KBM-7 (cell line): ENCODE measurements around the gene VASN.
"Not testable (repeated sequence)": the region's sequence is repeated elsewhere in the genome, so short reads cannot be mapped to it uniquely, and the experiment has no call there.

Experiments
- DNase-seq: peaks from one replicate; pipeline ENCODE4 v3.0.0-alpha.2; 2015
- in situ Hi-C: fragments of 300-500 bp; cut with MboI; formaldehyde crosslinking; loops from 2 replicates; pipeline ENCODE4 v1.14.3; 2020; ENCODE audit warnings: low sequenced_read_pairs, low pct_unique_long_range_greater_than_20kb, mixed read lengths

Gene VASN

DNA sequence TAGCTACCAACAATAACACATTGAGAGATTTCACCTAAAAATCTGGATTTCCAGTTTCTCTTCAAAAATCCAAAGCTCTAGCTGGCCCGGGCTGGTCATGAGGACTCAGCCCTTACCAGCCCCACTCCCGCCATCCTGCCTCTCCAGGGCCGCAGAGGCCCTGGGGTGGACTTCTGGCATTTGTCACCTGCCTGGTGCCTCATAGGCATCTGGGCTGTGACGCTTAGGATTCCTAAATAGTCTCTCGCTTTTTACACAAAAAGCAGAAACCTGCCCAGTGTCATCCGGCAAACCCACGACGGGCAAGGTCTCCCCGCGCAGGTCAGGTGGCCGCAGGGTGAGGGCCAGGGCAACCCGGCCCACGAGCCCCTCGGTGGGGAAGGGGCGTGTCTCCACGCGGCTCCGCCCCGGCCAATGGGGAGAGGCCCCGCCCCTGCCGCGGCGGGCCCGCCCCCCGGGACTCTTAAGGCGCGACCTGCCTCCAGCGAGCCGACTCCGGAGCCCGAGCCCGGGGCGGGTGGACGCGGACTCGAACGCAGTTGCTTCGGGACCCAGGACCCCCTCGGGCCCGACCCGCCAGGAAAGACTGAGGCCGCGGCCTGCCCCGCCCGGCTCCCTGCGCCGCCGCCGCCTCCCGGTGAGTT lies at the start of gene VASN:
Gene VASN, plus strand, starts transcription at position 492 of the 644 bp plus-strand sequence. CDS start 9,030 bp downstream, outside the sequence.
- in situ Hi-C loops = no loop called here

DNA sequence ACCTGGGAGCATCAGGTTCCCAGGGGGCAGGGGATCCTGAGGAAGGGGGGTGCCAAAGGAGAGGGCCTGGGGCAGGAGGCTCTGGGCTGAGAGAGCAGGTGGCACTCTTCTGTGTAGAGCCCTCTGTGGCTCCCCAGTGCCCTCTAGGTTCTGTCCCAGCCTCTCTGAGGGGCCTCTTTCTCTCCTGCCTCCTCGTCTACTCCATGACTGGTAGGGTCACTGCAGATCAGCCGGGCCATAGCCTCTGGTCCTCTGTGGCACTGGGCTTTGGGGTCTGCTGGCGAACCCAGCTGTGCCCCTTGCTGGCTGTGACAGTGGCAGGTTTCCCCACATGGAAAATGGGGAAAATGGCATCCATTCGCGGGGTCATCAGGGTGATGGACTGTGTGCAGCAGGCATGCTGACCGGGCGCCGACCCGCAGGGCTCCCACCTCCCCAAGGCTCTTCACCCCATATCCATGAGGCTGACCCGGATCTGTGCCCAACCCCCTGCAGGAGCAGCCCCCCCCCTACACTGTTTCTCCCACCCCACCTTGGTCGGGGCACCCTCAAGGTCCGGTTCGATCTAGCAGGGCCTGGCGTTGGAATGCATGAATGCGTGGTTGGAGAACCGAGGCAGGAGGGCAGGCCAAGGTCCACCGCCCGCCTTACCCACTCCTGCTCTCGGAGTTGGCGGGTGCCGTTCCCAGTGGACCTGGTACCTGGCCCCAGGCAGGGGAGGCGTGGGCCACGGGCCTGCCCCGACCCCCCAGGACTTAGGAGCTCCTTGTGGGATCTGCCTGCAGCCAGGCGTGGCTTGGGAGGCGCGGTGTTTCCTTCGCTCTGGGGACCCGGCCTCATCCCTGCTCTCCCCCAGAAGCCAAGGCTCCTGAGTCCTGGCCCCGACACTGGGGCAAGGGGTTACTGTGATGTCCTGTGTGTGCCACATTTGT lies 49.3 kb upstream of the VASN start:
- in situ Hi-C loops = no loop called here
- no peak for DNase-seq

More for the DNA sequence above, at the start of gene VASN:
- no peak for DNase-seq

DNA sequence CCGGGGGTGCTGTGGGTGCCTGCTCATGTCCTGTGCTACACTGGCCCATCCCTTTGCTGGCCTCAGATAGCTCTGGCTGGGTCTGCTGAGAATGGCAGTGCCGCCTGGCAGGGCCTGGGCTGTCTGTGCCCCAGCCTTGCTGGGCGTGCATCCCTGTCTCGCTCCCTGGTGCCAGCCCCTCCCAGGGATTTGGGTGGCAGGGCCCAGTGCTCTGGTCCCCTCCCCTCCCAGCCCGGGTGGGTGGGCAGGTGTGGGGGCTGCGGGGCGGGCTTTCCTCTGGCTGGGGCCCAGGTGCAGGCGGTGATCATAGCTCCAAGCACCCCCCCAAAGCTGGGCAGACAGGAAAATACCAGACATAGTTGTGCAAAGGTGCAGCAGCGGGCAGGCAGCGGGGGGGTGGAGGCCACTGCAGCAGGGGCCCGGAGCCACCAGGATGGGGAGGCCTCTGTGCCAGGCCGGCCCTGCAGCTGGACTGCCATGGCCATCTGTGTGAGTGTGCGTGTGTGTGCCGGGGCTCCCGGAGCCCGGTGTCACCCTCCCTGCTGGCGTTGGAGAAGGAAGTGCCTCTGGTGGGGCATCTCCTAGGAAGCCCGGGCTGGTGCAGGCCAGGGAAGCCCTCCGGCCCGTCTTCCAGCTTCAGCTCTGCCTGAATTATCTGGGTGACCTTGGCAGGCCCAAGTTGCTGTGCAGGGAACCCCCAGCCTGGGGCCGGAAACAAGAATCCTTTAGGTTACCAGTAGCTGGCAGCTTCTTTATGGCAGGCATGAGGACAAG lies 48.4 kb upstream of the VASN start:
- no peak for DNase-seq
- in situ Hi-C loops = no loop called here

DNA sequence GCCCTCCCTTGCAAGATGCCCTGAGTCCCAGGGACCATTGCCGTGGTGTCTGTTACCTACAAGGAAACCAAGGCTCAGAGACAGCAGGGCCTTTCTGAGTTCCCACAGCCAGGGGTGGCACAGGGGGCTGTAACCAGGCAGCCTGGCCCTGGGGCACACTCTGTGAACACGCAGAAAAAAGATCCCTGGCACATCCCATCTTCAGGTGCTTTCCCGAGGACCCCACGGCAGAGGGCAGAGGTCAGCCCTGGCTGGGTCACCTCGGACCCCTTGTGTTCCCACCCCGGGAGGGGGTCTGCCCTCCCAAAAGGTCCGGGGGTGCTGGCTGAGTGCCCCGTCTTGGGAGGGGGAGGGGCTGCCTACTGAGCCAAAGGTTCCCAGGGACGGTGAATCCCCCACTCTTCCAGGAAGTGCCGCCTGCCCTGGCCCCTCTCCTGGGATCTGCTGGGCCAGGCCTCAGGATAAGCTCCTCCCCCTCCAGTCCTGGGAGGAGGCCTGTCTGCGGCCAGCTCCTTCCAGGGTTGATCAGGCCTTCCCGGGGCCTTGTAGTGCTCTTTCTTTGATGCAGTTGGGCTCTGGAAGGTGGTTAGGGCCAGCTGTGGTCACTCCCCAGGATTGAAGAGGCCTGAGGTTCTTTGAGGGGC lies 47.7 kb upstream of the VASN start:
- DNase-seq = no peak
- in situ Hi-C loops = no loop called here

DNA sequence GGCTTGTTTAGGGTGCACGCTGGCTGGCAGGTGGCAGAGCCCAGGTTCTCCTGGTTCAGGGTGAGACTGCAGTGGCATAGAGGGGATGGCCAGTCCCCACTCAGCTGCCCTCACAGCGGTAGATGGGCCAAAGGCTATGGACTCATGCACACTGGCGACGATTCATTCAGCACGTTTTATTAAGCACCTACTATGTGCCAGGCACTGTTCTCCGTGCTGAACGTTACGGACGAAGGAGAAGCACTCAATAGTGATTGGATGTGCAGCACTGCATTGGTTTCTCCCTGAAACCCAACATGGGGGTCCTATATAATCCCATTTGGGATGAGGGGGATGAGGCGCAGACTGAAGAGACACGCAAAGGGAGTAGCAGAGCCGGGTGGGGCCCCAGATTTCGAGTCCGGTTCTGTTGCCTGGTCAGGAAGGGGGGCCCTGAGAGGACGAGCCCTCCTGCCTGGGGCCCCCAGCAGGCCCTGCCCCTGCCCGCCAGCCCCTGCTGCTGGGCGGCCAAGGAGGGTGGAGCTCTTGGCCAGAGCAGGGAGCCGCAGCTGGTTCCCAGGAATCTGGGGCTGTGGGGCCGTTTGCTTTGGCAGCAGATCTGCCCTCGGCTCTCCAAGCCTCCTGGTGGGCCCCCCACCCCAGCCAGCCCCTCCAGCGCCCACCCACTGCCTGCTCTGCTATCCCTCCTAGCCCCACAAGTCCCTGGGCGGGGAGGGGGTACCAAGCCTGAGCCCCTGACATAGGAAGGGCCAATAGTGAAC lies 47.0 kb upstream of the VASN start:
- DNase-seq = no peak
- in situ Hi-C loops = no loop called here

DNA sequence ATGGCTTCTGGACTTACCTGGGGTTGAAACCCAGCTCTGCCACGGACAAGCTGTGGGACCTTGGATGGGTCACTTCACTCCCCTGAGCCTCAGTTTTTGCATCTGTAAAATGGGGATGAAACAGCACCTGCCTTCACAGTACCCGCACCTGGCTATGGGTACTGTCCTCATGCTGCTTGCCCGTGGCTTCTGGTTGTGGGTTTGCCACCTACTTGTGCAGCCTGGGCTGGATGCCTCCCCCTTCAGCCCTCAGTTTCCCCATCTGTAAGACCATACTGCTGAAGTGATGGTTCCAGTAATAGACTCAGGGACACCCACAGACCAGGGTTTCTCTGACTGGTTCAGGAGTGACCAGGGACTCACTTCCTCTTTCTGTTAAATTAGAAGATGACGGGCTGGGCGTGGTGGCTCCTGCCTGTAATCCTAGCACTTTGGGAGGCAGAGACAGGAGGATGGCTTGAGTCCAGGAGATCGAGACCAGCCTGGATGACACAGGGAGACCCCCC lies 46.3 kb upstream of the VASN start:
- in situ Hi-C loops = no loop called here
- DNase-seq = peak; percentile 56

DNA sequence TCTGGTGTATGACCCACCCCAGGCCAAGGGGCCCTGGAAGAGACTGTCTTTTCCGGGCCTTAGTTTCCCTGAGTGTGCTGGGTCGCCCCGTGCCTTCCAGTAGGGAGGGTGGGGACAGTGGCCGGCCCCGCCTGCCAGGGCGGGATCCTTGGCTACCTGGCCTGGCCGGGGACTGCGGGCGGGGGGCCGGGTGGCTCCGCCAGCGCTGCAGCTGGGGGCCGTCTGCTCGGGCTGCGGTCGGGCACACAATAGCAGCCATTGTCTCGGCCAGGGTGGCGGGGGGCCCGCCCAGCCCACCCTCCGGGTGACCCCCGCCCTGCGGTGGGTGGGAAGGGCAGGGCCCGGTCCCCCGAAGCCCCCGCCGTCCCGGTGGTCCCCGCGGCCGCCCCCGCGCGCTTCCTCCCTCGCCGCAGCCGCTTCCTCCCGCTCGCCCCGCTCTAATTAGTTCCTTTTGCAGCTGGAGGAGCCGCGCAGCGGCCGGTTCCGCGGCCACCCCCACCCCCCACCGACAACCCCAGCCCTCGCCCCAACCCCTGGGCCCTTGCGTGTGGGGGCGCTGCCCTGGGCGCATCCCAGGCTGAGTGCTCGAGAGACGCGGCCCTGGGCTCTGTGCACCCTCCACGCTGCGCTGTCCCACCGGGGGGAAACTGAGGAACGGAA lies 44.1 kb upstream of the VASN start:
- DNase-seq = no peak
- in situ Hi-C loops = no loop called here

DNA sequence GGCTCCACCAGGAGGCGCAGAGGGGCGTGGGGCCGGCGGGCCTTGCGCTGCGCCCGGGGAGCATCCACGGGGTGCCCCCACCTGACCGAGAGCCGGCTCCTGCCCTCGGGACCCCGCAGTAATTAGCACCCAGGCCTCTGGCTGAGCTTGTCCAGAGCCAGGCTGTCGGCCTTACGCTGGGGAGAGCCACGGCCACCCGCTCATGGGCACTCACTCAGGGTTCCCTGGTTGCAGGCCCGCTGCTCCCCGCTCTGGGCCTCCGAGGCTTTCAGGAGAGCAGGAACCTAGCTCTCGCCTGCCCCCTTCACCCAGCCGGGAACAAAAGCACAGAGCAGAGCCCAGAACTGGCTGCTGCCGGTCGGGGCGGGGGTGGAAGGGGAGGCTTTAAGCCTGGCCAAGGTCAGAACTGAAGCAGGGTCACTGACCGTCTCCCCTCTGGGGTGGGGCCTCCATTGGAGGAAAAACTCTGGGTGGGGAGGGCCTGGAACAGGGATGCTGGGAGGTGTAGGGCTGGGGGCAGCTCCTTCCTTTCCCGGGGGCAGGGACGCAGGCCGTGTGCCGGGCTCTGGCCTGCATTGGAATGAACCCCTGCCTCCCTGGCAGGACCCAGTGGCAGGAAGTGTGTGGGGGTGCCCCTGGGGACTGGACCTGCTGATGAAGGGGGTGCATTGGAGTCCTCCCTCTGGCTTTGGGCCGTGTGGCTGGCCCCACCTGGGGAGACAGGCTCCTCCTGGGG lies 43.4 kb upstream of the VASN start:
- in situ Hi-C loops = no loop called here
- peak; percentile 74 for DNase-seq

DNA sequence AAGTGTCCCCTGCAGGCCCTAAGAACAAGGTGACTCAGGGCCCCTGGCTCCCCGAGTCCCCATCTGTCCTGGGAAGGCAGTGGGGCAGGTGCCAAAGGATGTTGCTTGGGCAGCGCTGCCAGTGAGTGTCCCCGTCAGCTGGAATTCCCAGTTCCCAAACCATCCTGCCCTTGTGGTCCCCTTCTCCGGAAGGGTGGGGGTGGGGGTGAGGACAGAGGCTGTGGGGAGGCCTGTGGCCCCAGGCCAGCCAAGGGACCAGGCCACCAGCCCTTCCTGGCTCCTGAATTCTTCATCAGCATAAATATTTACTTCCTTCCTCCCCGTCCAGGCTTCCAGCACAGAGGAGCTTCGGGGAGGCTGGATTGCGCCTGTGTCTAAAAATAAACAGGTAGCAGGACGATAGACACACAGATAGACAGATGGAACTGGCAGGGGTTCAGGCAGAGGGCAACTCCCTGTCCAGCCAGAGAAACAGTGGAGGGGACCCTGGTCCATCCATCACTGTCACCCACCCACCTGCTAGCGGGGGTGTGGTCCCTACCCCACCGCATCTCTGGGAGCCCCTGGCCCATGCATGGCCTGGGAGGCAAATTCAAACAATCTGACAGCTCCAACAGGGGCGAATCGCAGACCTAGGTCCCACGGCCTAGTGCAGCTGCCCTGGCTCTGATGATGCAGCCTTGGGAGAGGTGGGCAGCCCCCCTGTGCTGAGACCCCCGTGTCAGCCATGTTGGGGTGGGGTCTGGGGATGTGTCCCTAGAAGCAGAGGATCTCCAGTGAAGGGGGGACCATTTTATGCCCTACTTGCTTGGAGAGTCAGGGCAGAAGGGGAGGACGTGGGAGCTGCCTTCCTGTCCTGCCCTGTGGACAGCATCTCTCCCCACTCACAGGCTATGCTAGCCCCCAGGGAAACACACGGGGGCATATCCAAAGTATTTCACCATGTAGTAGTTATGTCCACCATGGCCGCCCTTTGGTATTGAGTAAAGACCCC lies 42.6 kb upstream of the VASN start:
- no peak for DNase-seq
- in situ Hi-C loops = no loop called here

DNA sequence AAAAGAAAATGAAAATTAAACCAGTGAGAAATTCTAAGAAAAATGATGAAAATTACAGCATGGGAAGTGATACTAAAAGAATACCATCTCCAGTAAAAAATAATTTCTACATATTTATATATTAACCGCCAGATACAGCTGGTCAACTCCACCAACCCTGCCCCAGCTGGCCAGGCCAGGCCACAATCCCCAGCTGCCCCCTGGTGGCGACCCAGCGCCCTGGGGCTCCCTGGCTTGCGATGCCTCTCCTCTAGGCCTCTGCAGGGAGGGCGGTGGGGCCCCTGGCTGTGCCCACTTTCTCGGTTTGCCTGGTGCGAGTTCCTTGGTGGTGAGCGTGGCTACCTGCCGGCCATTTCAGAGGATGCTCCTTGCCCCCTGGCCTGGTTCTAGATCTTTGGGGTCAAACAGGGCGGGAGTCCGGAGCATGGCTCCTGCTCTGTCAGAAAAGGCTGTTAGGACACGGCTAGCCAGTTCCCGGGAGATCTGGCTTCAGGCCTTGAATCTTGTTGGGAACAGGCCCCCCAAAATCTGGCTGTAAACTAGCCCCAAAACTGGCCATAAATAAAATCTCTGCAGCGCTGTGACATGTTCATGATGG lies 41.3 kb upstream of the VASN start:
- peak; percentile 62 for DNase-seq
- in situ Hi-C loops = no loop called here

DNA sequence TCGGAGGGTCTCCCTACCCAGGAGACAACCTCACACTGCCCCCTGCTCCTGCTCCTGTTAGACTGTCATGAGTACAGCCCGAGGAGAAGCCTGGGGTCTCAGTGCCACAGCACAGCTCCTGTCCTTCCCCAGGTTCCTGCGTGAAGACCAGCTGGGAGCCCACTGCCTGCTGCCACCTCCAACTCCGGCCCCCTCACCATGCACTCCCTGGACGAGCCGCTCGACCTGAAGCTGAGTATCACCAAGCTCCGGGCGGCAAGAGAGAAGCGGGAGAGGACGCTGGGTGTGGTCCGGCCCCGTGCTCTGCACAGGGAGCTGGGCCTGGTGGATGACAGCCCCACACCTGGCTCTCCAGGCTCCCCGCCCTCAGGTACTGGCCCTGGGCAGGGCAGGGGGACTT lies 39.6 kb upstream of the VASN start:
- in situ Hi-C loops = no loop called here
- DNase-seq = no peak

DNA sequence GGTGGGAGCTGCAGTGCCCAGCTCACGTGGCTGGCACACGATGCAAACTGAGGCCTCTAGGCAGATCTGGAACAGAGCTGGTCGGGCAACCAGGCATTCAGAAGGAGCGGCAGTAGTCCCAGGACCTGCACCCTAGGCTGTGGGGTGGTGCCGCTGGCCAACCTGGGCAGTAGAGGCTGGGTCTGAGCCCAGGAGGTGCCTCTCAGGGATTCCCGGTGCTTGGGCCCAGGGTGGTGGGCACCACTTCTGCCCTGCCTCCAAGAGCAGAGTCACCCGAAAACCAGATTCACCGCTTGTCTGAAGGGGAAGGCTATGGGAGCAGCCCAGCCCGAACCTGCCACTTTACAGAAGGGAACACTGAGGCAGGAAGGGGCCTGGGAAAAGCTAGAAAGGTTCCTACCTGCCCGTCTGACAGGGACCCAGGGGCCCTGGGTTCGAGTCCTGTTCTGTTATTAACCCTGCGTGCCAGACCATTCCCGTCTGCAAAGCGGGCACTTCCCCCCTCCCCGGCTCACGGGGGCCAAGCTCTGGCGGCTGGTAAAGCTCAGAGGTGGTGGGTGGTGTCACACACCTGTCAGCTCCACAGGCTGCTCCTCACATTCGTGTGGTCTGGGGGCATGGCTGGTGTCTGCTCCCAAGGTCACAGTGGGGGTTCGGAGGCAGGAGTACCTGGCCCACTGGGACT lies 38.9 kb upstream of the VASN start:
- DNase-seq = no peak
- in situ Hi-C loops = no loop called here

DNA sequence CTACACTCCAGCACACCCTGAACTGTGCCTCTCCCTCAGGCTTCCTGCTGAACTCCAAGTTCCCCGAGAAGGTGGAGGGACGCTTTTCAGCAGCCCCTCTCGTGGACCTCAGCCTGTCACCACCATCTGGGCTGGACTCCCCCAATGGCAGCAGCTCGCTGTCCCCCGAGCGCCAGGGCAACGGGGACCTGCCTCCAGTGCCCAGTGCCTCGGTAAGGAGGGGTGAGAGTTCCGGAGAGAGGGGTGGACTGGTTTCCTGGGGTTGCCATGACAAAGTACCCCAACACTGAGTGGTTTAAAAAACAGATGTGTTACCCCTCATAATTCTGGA lies 38.4 kb upstream of the VASN start:
- no peak for DNase-seq
- in situ Hi-C loops = no loop called here

DNA sequence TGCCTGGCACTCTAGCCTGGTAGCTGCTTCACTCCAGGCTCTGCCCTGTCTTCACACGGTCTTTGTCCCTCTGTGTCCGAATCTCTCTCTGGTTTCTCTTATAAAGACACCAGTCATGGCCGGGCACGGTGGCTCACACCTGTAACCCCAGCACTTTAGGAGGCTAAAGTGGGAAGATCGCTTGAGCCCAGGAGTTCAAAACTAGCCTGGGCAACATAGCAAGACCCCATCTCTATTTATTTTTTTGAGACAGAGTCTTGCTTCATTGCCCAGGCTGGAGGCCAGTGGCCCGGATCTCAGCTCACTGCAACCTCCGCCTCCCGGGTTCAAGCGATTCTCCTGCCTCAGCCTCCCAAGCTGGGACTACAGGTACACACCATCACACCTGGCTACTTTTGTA lies 37.9 kb upstream of the VASN start:
- in situ Hi-C loops = not testable (repeated sequence)

DNA sequence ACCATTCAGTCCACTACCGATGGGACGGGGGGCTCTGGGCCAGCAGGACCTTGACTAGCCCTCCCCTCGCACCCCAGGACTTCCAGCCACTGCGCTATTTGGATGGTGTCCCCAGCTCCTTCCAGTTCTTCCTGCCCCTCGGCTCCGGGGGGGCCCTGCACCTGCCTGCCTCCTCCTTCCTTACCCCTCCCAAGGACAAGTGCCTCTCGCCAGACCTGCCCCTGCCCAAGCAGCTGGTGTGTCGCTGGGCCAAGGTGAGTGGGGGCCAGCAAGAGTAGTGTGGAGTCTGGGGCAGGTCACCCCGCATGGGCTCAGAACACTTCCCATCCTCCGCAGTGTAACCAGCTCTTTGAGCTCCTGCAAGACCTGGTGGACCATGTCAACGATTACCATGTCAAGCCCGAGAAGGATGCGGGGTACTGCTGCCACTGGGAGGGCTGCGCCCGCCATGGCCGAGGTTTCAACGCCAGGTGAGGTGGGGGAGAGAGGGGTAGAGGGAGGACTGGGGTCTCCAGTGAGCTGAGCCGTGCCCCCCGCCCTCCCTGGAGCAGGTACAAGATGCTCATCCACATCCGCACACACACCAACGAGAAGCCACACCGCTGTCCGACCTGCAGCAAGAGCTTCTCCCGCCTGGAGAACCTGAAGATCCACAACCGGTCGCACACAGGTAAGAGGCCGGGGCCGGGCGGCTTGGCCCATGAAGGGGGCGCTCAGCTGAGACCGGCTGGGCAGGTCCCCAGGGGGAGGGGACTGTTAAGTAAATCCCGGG lies 36.7 kb upstream of the VASN start:
- in situ Hi-C loops = no loop called here
- no peak for DNase-seq

More for the DNA sequence above, 37.9 kb upstream of the VASN start:
- not testable (repeated sequence) for DNase-seq
